NCI-H1417 (cell line): ENCODE measurements around the gene COX7B.

Experiments
- DNase-seq, 3 experiments: peaks; one replicate each; lab custom pipeline; 2025; lab: John Stamatoyannopoulos, UW

Gene COX7B

GRCh38 chrX:77945910-77946545 lies 46.8 kb downstream of the COX7B start:
- no peak for DNase-seq

GRCh38 chrX:77946571-77946970 lies 47.3 kb downstream of the COX7B start:
- DNase-seq = no peak

GRCh38 chrX:77949840-77950239 lies 50.6 kb downstream of the COX7B start:
- DNase-seq = no peak

- no peak for DNase-seq
Measured at GRCh38 chrX:77952173-77952572, 52.9 kb downstream of the COX7B start.

GRCh38 chrX:77953302-77953701 lies 54.0 kb downstream of the COX7B start:
- no peak for DNase-seq

GRCh38 chrX:77953708-77954107 lies 54.4 kb downstream of the COX7B start:
- DNase-seq = no peak
